ENCODE results near the gene PAQR5. TPM values are rescaled to one million over a fixed set of nuclear protein-coding genes. Genes with fewer than 3 reads are reported as not detected.

PAQR5 gene
- total RNA-seq, 1 experiment from 2014 or later = 34.0 TPM

- Histone ChIP-seq H3K27ac (ENCODE audit: low read depth, low read length) (no peak overlapping the region), H3K4me3 (replicated peaks in 1 of 2; ENCODE audit: low read depth in 1 of 2, low read length in 2 of 2) (no peak overlapping the region), H4K20me1 (ENCODE audit: insufficient read depth) (no peaks in the 10 kb centered on the region), H2AFZ (ENCODE audit: low read depth, low read length, poor library complexity, severe bottlenecking) (no peak overlapping the region), H3K9ac (ENCODE audit: low read length) (no peak overlapping the region), H3K4me2 (ENCODE audit: low read length) (no peak overlapping the region), H3K9me2 (ENCODE audit: insufficient read depth) (no peaks in the 10 kb centered on the region), H3K27me3 (ENCODE audit: insufficient read depth, low read length) (no peaks in the 10 kb centered on the region), H3K36me3 (ENCODE audit: control insufficient read depth in 1 of 2, insufficient read depth in 2 of 2, low read length in 2 of 2) (no peaks in the 10 kb centered on the region), H3K79me2 (ENCODE audit: insufficient read depth, low read length) (no peaks in the 10 kb centered on the region), H3K9me3 (ENCODE audit: control insufficient read depth in 1 of 2, insufficient read depth in 1 of 2, low read depth in 1 of 2, low read length in 2 of 2) (no peaks in the 10 kb centered on the region), H3K4me1 (ENCODE audit: control insufficient read depth in 1 of 2, insufficient read depth in 2 of 2, low read length in 2 of 2) (no peaks in the 10 kb centered on the region)
- intact Hi-C loops (cut with micrococcal nuclease) = no loop called here
- DNase-seq (ENCODE audit: low read depth, low spot score) (no peak), ATAC-seq (no peak)
- CTCF ChIA-PET = interaction anchor here (1.0 kb wide), 1 partner anchor 9 kb away, joined by 3 read pairs; no protein-coding TSS in a partner anchor
- POLR2A ChIA-PET = no interaction called here
- no TSS peak for BruUV-seq (replicated peaks)
- no peak for TF ChIP-seq CBX3 (IDR thresholded peaks at IDR 0.05; ENCODE audit: low read depth)
- no peak for TF ChIP-seq ZNF274 (IDR thresholded peaks at IDR 0.05; ENCODE audit: low read depth, low read length)
- no peak for TF ChIP-seq ELF1 (IDR thresholded peaks at IDR 0.05; ENCODE audit: borderline replicate concordance, low read depth)
- no peak for TF ChIP-seq TCF7L2 (IDR thresholded peaks at IDR 0.05; ENCODE audit: borderline replicate concordance, extremely low read depth, insufficient read depth, insufficient read length)
- TF ChIP-seq EZH2 (IDR thresholded peaks at IDR 0.05) = no peak
- TF ChIP-seq CEBPB (IDR thresholded peaks at IDR 0.05; ENCODE audit: low read depth) = no peak
- no peak for TF ChIP-seq YY1 (IDR thresholded peaks at IDR 0.05; ENCODE audit: extremely low read depth, insufficient replicate concordance, low read depth, low read length)
- TF ChIP-seq EZH2phosphoT487 (IDR thresholded peaks at IDR 0.05; ENCODE audit: borderline replicate concordance) = no peak
- TF ChIP-seq, protein P1, sequence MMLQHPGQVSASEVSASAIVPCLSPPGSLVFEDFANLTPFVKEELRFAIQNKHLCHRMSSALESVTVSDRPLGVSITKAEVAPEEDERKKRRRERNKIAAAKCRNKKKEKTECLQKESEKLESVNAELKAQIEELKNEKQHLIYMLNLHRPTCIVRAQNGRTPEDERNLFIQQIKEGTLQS (IDR thresholded peaks at IDR 0.05) = no peak
- no peak for TF ChIP-seq POLR2A (IDR thresholded peaks at IDR 0.05; ENCODE audit: borderline replicate concordance, extremely low read depth, insufficient read depth, insufficient read length)
- TF ChIP-seq MAX (IDR thresholded peaks at IDR 0.05) = no peak
- no peak for TF ChIP-seq EGR1 (IDR thresholded peaks at IDR 0.05; ENCODE audit: low read depth)
- no peak for TF ChIP-seq FOSL1 (IDR thresholded peaks at IDR 0.05; ENCODE audit: low read depth)
- TF ChIP-seq JUND (IDR thresholded peaks at IDR 0.05) = no peak
- no peak for TF ChIP-seq ZFX (IDR thresholded peaks at IDR 0.05)
- TF ChIP-seq, protein P2, sequence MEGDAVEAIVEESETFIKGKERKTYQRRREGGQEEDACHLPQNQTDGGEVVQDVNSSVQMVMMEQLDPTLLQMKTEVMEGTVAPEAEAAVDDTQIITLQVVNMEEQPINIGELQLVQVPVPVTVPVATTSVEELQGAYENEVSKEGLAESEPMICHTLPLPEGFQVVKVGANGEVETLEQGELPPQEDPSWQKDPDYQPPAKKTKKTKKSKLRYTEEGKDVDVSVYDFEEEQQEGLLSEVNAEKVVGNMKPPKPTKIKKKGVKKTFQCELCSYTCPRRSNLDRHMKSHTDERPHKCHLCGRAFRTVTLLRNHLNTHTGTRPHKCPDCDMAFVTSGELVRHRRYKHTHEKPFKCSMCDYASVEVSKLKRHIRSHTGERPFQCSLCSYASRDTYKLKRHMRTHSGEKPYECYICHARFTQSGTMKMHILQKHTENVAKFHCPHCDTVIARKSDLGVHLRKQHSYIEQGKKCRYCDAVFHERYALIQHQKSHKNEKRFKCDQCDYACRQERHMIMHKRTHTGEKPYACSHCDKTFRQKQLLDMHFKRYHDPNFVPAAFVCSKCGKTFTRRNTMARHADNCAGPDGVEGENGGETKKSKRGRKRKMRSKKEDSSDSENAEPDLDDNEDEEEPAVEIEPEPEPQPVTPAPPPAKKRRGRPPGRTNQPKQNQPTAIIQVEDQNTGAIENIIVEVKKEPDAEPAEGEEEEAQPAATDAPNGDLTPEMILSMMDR (IDR thresholded peaks at IDR 0.05 in 2 of 3, conservative IDR thresholded peaks at IDR 0.05 in 1 of 3; ENCODE audit: borderline replicate concordance in 1 of 3, insufficient read depth in 1 of 3, low read depth in 2 of 3, low read length in 2 of 3) = no peak
- TF ChIP-seq, protein P3, sequence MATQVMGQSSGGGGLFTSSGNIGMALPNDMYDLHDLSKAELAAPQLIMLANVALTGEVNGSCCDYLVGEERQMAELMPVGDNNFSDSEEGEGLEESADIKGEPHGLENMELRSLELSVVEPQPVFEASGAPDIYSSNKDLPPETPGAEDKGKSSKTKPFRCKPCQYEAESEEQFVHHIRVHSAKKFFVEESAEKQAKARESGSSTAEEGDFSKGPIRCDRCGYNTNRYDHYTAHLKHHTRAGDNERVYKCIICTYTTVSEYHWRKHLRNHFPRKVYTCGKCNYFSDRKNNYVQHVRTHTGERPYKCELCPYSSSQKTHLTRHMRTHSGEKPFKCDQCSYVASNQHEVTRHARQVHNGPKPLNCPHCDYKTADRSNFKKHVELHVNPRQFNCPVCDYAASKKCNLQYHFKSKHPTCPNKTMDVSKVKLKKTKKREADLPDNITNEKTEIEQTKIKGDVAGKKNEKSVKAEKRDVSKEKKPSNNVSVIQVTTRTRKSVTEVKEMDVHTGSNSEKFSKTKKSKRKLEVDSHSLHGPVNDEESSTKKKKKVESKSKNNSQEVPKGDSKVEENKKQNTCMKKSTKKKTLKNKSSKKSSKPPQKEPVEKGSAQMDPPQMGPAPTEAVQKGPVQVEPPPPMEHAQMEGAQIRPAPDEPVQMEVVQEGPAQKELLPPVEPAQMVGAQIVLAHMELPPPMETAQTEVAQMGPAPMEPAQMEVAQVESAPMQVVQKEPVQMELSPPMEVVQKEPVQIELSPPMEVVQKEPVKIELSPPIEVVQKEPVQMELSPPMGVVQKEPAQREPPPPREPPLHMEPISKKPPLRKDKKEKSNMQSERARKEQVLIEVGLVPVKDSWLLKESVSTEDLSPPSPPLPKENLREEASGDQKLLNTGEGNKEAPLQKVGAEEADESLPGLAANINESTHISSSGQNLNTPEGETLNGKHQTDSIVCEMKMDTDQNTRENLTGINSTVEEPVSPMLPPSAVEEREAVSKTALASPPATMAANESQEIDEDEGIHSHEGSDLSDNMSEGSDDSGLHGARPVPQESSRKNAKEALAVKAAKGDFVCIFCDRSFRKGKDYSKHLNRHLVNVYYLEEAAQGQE (IDR thresholded peaks at IDR 0.05; ENCODE audit: low read depth) = no peak
- TF ChIP-seq SIN3A (IDR thresholded peaks at IDR 0.05; ENCODE audit: low read depth) = no peak
- no peak for TF ChIP-seq SP1 (IDR thresholded peaks at IDR 0.05; ENCODE audit: low read depth)
- no peak for TF ChIP-seq ZBTB33 (IDR thresholded peaks at IDR 0.05; ENCODE audit: extremely low read depth, insufficient replicate concordance, low read length)
- RAD21 ChIA-PET (ENCODE audit: low non-redundant PET in 1 of 2, low total read pairs in 2 of 2, uncharacterized antibody in 2 of 2, unreplicated experiment in 2 of 2) = no interaction called here
Observed at GRCh38 chr15:69290346-69291164, 8.2 kb upstream of the PAQR5 start.

All from HCT116 (cell line).